Motor neuron (in vitro differentiated cells): ENCODE measurements around the gene DEPP1. TPM values are rescaled to one million over a fixed set of nuclear protein-coding genes. Genes with fewer than 3 reads are reported as not detected.

Source experiments
- ATAC-seq, 8 experiments: fragments of 200-7000 bp; cut with Tn5 transposase; replicated peaks in 6 of 8; 2 replicates each; pipeline ENCODE4 v1.8.0; 2021; ENCODE audit warnings: mild to moderate bottlenecking in 8 of 8, moderate library complexity in 8 of 8
- H3K27ac ChIP-seq, 2 donors: fragments of 250-450 bp; sonication (Bioruptor Pico); 2 replicates each; pipeline ENCODE4 v1.9.0; 2021; ENCODE audit warnings: antibody characterized with exemption in 2 of 2, mild to moderate bottlenecking in 2 of 2, moderate library complexity in 1 of 2
- H3K4me1 ChIP-seq, 2 donors: fragments of 250-450 bp; sonication (Bioruptor Pico); replicated peaks in 1 of 2; 2 replicates each; pipeline ENCODE4 v1.6.1; 2021; ENCODE audit warnings: antibody characterized with exemption in 2 of 2, mild to moderate bottlenecking in 2 of 2, moderate library complexity in 1 of 2
- H3K4me3 ChIP-seq, 5 donors: fragments of 250-450 bp; sonication (Bioruptor Pico); 2 replicates each; pipeline ENCODE4 v1.9.0; 2021; ENCODE audit warnings: antibody characterized with exemption in 5 of 5, mild to moderate bottlenecking in 5 of 5, moderate library complexity in 4 of 5
- WGBS, 10 experiments: fragments of 450-650 bp; shearing (Covaris generic); methylation state at CpG; one replicate each; pipeline ENCODE4 v1.0.0; 2022; 5-methylcytosine and 5-hydroxymethylcytosine counted together
- in situ Hi-C, 9 experiments: fragments of 400-800 bp; cut with MboI; loops; one replicate each; pipeline ENCODE4 v1.15.0; 2021; ENCODE audit warnings: low sequenced_read_pairs in 9 of 9, low pct_unique_long_range_greater_than_20kb in 2 of 9; ENCODE audit not compliant: unreplicated experiment in 9 of 9
- total RNA-seq, 8 experiments: library from RNA; unstranded; fragments of 300-600 nt; gene quantifications; 2 replicates each; pipeline versions ENCODE4 v1.2.3 to v1.2.4, GENCODE V29; 2022

The DEPP1 gene
- total RNA-seq, 8 experiments from 2014 or later = 1.2 to 47.6 (median 11.4) TPM

DNA sequence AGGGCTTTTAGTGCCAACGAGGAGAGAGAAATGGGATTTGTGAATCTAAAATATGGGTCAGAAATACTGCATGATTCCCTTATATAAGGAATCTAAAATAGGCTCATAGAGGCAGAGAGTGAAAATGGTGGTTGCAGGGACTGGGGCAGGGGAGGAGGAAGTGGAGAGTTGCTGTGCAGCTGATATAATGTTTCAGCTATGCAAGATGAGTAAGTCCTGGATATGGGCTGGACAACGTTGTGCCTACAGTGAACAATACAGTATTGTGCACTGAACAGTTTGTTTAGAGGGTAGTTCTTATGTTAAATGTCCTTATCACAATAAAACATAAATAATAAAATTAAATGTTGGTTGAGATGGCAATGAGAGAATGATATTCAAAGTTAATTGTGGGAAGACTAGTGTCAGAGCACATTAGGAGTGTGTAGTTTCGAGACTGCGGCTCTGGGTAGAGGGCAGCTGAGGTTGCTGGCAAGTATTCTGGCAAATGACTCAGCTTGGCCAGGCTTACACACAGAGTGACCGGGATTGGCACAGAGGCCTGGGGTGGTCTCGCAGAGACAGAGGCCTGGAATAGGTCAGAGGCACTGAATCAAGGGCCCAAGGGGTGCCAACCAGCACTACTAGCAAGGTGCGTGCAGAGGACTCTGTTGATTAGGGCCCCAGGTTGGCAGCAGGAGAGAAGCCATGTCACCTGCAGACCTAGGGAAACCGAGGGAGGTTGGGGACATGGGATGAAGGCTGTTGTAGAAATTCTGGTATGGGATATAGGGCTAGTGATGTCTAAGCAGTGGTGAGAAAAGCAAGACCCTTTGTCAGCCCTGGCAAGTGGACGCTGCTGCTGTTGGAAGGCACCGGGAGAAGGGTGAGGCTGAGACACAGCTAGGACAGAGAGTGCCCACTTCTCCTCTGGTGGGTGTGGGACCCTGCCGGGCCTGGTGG, 2.8 kb upstream of the DEPP1 start:
- Histone ChIP-seq H3K27ac (peak overlapping the region in 1 of 2 donors; percentile 22), H3K4me3 (no peak overlapping the region), H3K4me1 (peaks cover 68 to 73% of the 10 kb centered on the region in 2 donors)
- peak in 5 of 8 experiments; percentile 16 to 54 (median 46) for ATAC-seq
- in situ Hi-C loops = no loop called here
- 12 to 100% (median 50%) methylated on average over 1 to 9 of the region's 11 CpGs for WGBS, 10 experiments

GRCh38 chr10:44980309-44981171, 1.9 kb upstream of the DEPP1 start:
- Histone ChIP-seq H3K4me1 (peaks cover 67 to 73% of the 10 kb centered on the region in 2 donors), H3K27ac (peak overlapping the region in 1 of 2 donors; percentile 22), H3K4me3 (no peak overlapping the region)
- WGBS, 10 experiments = 18 to 92% (median 59%) methylated on average over 1 to 12 of the region's 14 CpGs; no CpG with 5 or more reads in 2 of the 10 experiments
- in situ Hi-C loops = no loop called here
- ATAC-seq = no peak

DNA sequence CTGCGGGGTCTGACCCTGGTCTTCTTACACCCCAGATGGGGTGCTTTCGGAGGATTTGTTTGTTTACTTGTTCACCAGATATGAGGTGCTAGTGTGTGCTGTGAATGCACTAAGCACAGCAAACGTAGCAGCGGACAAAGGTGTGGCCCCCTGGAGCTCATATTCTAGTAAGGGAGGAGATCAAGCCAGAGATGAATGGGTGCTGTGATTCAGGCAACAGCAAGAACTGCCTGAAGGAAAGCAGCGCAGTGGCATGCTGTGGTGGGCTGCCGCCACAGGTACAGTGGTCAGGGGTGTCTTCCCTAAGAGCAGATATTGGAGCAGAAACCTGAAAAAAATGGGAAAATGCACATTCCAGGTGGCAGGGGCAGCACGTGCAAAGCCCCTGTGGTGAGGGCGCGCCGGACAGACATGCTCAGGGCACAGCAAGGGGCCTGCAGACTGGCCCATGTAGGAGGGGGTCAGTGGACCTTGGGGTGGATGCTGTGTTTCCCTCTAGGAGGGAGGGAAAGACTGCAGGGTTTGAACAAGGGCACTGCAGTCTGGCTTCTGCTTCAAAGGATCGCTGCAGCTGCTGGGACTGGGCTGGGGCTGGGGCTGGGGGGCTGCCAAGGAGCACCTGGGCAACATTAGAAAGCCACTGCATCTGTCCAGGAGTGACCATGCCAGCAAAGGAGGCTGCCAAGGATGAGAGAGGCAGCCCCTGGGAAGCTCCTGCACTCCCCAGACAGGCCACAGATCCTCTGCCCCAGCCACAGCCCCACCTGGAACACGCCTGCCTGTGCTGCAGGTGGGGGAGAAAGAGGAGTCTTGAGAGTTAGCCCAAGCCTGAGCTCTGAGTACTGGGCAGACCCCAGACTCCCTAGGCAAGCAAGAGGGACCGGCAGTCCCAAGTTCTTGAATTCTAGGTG, 927 bp upstream of the DEPP1 start:
- peak in 2 of 8 experiments; percentile 1 to 4 for ATAC-seq
- H3K27ac ChIP-seq = peak overlapping the region; percentile 67 to 81
- in situ Hi-C loops = no loop called here
- no peak overlapping the region for H3K4me3 ChIP-seq
- 60 to 100% (median 82%) methylated on average over 1 to 7 of the region's 13 CpGs; no CpG with 5 or more reads in 3 of the 10 experiments for WGBS, 10 experiments
- peaks cover 66 to 69% of the 10 kb centered on the region in 2 donors for H3K4me1 ChIP-seq

- WGBS, 10 experiments = 17 to 67% (median 36%) methylated on average over 1 to 3 of the region's 4 CpGs; no CpG with 5 or more reads in 6 of the 10 experiments
- Histone ChIP-seq H3K4me1 (peaks cover 79% of the 10 kb centered on the region in 2 donors), H3K27ac (peak overlapping the region; percentile 77 to 81), H3K4me3 (peak overlapping the region; percentile 26 to 58 (median 35))
- in situ Hi-C loops = no loop called here
- ATAC-seq = no peak
Observed at GRCh38 chr10:44978213-44978569, 418 bp downstream of the DEPP1 start.

DNA sequence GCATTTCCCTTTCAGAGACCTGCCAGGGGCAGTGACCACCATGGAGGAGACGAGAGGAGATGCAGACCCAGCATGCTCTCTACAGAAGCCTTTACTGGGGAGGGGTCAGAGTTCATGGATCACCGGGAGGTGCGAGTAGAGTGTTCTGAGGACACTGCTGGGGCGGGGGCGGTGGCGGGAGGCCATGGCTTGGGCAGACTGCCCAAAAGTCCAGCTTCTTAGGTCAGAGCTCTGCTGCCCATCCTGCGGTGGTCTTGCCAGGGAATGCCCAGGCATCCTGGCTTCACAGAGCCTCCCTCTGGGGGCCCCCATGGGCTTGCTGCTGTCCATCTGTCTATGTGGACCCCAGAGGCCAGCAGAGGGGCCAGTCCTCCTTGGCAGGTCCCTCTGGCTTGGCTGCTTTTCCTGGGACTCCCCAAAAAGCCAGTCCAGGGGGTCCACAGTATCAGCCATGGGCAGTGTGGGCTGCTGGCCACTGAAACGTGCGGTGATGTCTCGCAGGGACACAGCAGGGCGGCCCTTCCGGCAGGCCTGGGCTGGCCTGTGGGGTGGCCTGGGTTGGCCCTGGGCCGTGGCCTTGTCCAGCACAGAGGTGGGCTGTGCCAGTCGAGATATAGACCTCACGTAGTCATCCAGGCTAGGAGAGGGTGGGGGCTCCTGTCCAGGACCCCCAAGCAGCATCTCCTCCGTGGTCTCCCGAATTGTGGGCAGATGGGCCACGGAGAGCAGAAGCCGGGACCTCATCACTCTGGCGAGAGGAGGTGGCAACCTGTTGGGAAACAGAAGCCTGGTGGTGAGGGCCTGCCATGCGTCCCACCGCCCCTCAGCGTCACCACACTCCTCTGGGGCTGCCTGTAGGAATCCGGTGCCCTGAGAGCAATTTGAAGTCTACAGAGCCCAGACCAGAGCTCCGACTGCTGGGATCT, 1.1 kb downstream of the DEPP1 start:
- peaks cover 80 to 83% of the 10 kb centered on the region in 2 donors for H3K4me1 ChIP-seq
- peak overlapping the region in 1 of 2 donors; percentile 81 for H3K27ac ChIP-seq
- in situ Hi-C loops = no loop called here
- peak overlapping the region; percentile 26 to 58 (median 35) for H3K4me3 ChIP-seq
- peak in 1 of 8 experiments; percentile 3 for ATAC-seq
- 10 to 100% (median 92%) methylated on average over 1 to 4 of the region's 25 CpGs; no CpG with 5 or more reads in 7 of the 10 experiments for WGBS, 10 experiments

GRCh38 chr10:44976352-44977198, 2.0 kb downstream of the DEPP1 start:
- ATAC-seq = no peak
- WGBS, 10 experiments = 73 to 92% (median 82%) methylated on average over 2 to 7 of the region's 9 CpGs; no CpG with 5 or more reads in 6 of the 10 experiments
- Histone ChIP-seq H3K4me1 (peaks cover 79 to 81% of the 10 kb centered on the region in 2 donors), H3K4me3 (peak overlapping the region in 2 of 5 donors; percentile 10 to 58), H3K27ac (no peak overlapping the region)
- in situ Hi-C loops = no loop called here

GRCh38 chr10:44975431-44976331, 2.9 kb downstream of the DEPP1 start:
- 40 to 100% (median 80%) methylated on average over 1 to 4 of the region's 10 CpGs; no CpG with 5 or more reads in 3 of the 10 experiments for WGBS, 10 experiments
- in situ Hi-C loops = no loop called here
- Histone ChIP-seq H3K4me1 (peaks cover 70 to 73% of the 10 kb centered on the region in 2 donors), H3K27ac (peak overlapping the region in 1 of 2 donors; percentile 68), H3K4me3 (peak overlapping the region in 2 of 5 donors; percentile 6 to 58)
- ATAC-seq = peak in 5 of 8 experiments; percentile 8 to 41 (median 35)

GRCh38 chr10:44974628-44975430, 3.8 kb downstream of the DEPP1 start:
- H3K4me1 ChIP-seq = peaks cover 62 to 64% of the 10 kb centered on the region in 2 donors
- H3K27ac ChIP-seq = peak overlapping the region; percentile 66 to 77
- H3K4me3 ChIP-seq = peak overlapping the region in 4 of 5 donors; percentile 11 to 35 (median 22)
- 0 to 50% (median 10%) methylated on average over 1 to 15 of the region's 46 CpGs; no CpG with 5 or more reads in 5 of the 10 experiments for WGBS, 10 experiments
- ATAC-seq = peak; percentile 43 to 69 (median 64)
- in situ Hi-C loops = no loop called here

GRCh38 chr10:44974082-44974627, 4.5 kb downstream of the DEPP1 start:
- H3K27ac ChIP-seq = peak overlapping the region; percentile 41 to 77
- ATAC-seq = no peak
- H3K4me1 ChIP-seq = peaks cover 55 to 57% of the 10 kb centered on the region in 2 donors
- in situ Hi-C loops = no loop called here
- WGBS, 10 experiments = 0 to 60% (median 43%) methylated on average over 1 to 5 of the region's 7 CpGs; no CpG with 5 or more reads in 5 of the 10 experiments
- H3K4me3 ChIP-seq = peak overlapping the region in 2 of 5 donors; percentile 30 to 35
